GM21367 (cell line): ENCODE data around the gene APBB2.
"Not testable (repeated sequence)": the region's sequence is repeated elsewhere in the genome, so short reads cannot be mapped to it uniquely, and the experiment has no call there.

ENCODE experiments used
- ATAC-seq: cut with Tn5 transposase; IDR thresholded peaks from one replicate; pipeline ENCODE4 v1.9.1; 2021; ENCODE audit not compliant: unreplicated experiment

Gene APBB2

GRCh38 chr4:41029098-41029497 lies 185.2 kb downstream of the APBB2 start:
- no peak for ATAC-seq

GRCh38 chr4:41028392-41029076 lies 185.8 kb downstream of the APBB2 start:
- no peak for ATAC-seq

GRCh38 chr4:41026971-41027370 lies 187.4 kb downstream of the APBB2 start:
- no peak for ATAC-seq

GRCh38 chr4:41025824-41026223 lies 188.5 kb downstream of the APBB2 start:
- no peak for ATAC-seq

GRCh38 chr4:41024556-41025491 lies 189.5 kb downstream of the APBB2 start:
- no peak for ATAC-seq

GRCh38 chr4:41022116-41022515 lies 192.2 kb downstream of the APBB2 start:
- ATAC-seq = no peak

GRCh38 chr4:41015016-41015675 lies 199.2 kb downstream of the APBB2 start:
- no peak for ATAC-seq

- no peak for ATAC-seq
Measured at GRCh38 chr4:41014158-41014557, 200.2 kb downstream of the APBB2 start.

- ATAC-seq = no peak
Measured at GRCh38 chr4:41013746-41014145, 200.6 kb downstream of the APBB2 start.

- no peak for ATAC-seq
Measured at GRCh38 chr4:41012911-41013310, 201.4 kb downstream of the APBB2 start.

- ATAC-seq = no peak
Measured at GRCh38 chr4:41012293-41012692, 202.0 kb downstream of the APBB2 start.

GRCh38 chr4:41009411-41009810 lies 204.9 kb downstream of the APBB2 start:
- no peak for ATAC-seq

- ATAC-seq = no peak
Measured at GRCh38 chr4:41006141-41006540, 208.2 kb downstream of the APBB2 start.

- ATAC-seq = no peak
Measured at GRCh38 chr4:41002309-41002708, 212.0 kb downstream of the APBB2 start.

GRCh38 chr4:41000356-41000755 lies 214.0 kb downstream of the APBB2 start:
- ATAC-seq = no peak

- no peak for ATAC-seq
Measured at GRCh38 chr4:40998675-40999358, 215.5 kb downstream of the APBB2 start.

- no peak for ATAC-seq
Measured at GRCh38 chr4:40995850-40996249, 218.5 kb downstream of the APBB2 start.

GRCh38 chr4:40994321-40994720 lies 220.0 kb downstream of the APBB2 start:
- ATAC-seq = not testable (repeated sequence)

GRCh38 chr4:40993296-40993693 lies 221.0 kb downstream of the APBB2 start:
- not testable (repeated sequence) for ATAC-seq

- peak; percentile 66 for ATAC-seq
Measured at GRCh38 chr4:40992472-40993295, 221.7 kb downstream of the APBB2 start.
